HepG2 (cell line): Measurements from ENCODE around the gene TSGA10. TPM values are rescaled to one million over a fixed set of nuclear protein-coding genes. Genes with fewer than 3 reads are reported as not detected.

Experiments
- ATAD3A ChIP-seq: sonication (generic); formaldehyde crosslinking; IDR thresholded peaks from 2 replicates; pipeline ENCODE4 v1.4.0; 2020; ENCODE audit warnings: missing genetic modification reagents
- BORCS8-MEF2B ChIP-seq: sonication (generic); formaldehyde crosslinking; IDR thresholded peaks from 2 replicates; pipeline ENCODE4 v1.8.0; 2022; ENCODE audit warnings: mild to moderate bottlenecking, missing genetic modification reagents
- CHD4 ChIP-seq: fragments of 200-600 bp; sonication (generic); IDR thresholded peaks from 2 replicates; pipeline ENCODE4 v1.7.0; 2017; ENCODE audit warnings: mild to moderate bottlenecking, low read length, borderline replicate concordance
- HDAC2 ChIP-seq: sonication (generic); formaldehyde crosslinking; IDR thresholded peaks from 2 replicates; pipeline ENCODE4 v1.4.0; 2020; ENCODE audit warnings: missing genetic modification reagents
- KDM3A ChIP-seq: IDR thresholded peaks from 2 replicates; pipeline ENCODE4 v1.6.1; 2018; ENCODE audit warnings: low read depth, missing compliant biosample characterization
- NRL ChIP-seq: sonication (generic); formaldehyde crosslinking; IDR thresholded peaks from 2 replicates; pipeline ENCODE4 v1.5.0; 2020; ENCODE audit warnings: missing genetic modification reagents, mild to moderate bottlenecking, moderate library complexity, borderline replicate concordance
- SOX5 ChIP-seq: IDR thresholded peaks from 2 replicates; pipeline ENCODE4 v1.6.1; 2016; ENCODE audit warnings: borderline replicate concordance
- TCF7L2 ChIP-seq: IDR thresholded peaks from 2 replicates; pipeline ENCODE4 v1.6.1; 2011; ENCODE audit warnings: mild to moderate bottlenecking, low read depth, low read length, moderate library complexity
- ZBTB38 ChIP-seq: sonication (generic); formaldehyde crosslinking; IDR thresholded peaks from 2 replicates; pipeline ENCODE4 v1.5.1; 2020; ENCODE audit warnings: mild to moderate bottlenecking, missing genetic modification reagents
- ZNF24 ChIP-seq: fragments of 450-650 bp; IDR thresholded peaks from 2 replicates; pipeline ENCODE4 v1.6.1; 2017; ENCODE audit warnings: antibody characterized with exemption, mild to moderate bottlenecking
- ZNF432 ChIP-seq: sonication (generic); formaldehyde crosslinking; IDR thresholded peaks from 2 replicates; pipeline ENCODE4 v1.5.0; 2020; ENCODE audit warnings: missing genetic modification reagents, mild to moderate bottlenecking, borderline replicate concordance
- ZNF563 ChIP-seq: sonication (generic); formaldehyde crosslinking; IDR thresholded peaks from 2 replicates; pipeline ENCODE4 v1.8.0; 2022; ENCODE audit warnings: mild to moderate bottlenecking, moderate library complexity, missing genetic modification reagents
- ZNF772 ChIP-seq: sonication (generic); formaldehyde crosslinking; IDR thresholded peaks from 2 replicates; pipeline ENCODE4 v1.5.0; 2020; ENCODE audit warnings: mild to moderate bottlenecking, missing genetic modification reagents
- ZZZ3 ChIP-seq: sonication (generic); formaldehyde crosslinking; IDR thresholded peaks from 2 replicates; pipeline ENCODE4 v1.4.0; 2020; ENCODE audit warnings: missing genetic modification reagents, mild to moderate bottlenecking, borderline replicate concordance
- polyA plus RNA-seq, 8 experiments: library from polyadenylated mRNA; depleted of rRNA in 3 of 8; stranded (reverse) in 7 of 8; unstranded in 1 of 8; fragments of >200 nt; fragmentation: Illumina TruSeq in 4 of 8; extraction: Trizol in 4 of 8; gene quantifications; 2 replicates each; pipeline versions ENCODE4 v1.2.1 to v1.2.3, GENCODE V29; 2011 to 2016; ENCODE audit warnings: low read depth in 4 of 8, missing spikeins in 1 of 8, mixed read lengths in 1 of 8; ENCODE audit not compliant: insufficient read depth in 1 of 8
- total RNA-seq, 5 experiments: library from RNA; depleted of rRNA; stranded (reverse); fragments of >200 nt; fragmentation: Illumina TruSeq; extraction: Trizol; gene quantifications; 2 replicates each; pipeline ENCODE4 v1.2.3, GENCODE V29; 2016; ENCODE audit warnings: low read depth in 1 of 5
- TF ChIP-seq, protein P1 (sequence below): sonication (generic); formaldehyde crosslinking; IDR thresholded peaks from 2 replicates; pipeline ENCODE4 v1.9.0; 2021; ENCODE audit warnings: missing genetic modification reagents, borderline replicate concordance
- TF ChIP-seq, protein P2 (sequence below): sonication (generic); formaldehyde crosslinking; IDR thresholded peaks from 2 replicates; pipeline ENCODE4 v1.5.0; 2020; ENCODE audit warnings: mild to moderate bottlenecking, missing genetic modification reagents
- TF ChIP-seq, protein P3 (sequence below): sonication (generic); formaldehyde crosslinking; IDR thresholded peaks from 2 replicates; pipeline ENCODE4 v1.9.0; 2021; ENCODE audit warnings: mild to moderate bottlenecking, missing genetic modification reagents

TSGA10 gene
- total and polyA plus RNA-seq, 2 of the 13 experiments (the other 11 are each of a cell fraction or from before 2014, with no cell fraction given): 4.7 to 13.1 TPM

DNA sequence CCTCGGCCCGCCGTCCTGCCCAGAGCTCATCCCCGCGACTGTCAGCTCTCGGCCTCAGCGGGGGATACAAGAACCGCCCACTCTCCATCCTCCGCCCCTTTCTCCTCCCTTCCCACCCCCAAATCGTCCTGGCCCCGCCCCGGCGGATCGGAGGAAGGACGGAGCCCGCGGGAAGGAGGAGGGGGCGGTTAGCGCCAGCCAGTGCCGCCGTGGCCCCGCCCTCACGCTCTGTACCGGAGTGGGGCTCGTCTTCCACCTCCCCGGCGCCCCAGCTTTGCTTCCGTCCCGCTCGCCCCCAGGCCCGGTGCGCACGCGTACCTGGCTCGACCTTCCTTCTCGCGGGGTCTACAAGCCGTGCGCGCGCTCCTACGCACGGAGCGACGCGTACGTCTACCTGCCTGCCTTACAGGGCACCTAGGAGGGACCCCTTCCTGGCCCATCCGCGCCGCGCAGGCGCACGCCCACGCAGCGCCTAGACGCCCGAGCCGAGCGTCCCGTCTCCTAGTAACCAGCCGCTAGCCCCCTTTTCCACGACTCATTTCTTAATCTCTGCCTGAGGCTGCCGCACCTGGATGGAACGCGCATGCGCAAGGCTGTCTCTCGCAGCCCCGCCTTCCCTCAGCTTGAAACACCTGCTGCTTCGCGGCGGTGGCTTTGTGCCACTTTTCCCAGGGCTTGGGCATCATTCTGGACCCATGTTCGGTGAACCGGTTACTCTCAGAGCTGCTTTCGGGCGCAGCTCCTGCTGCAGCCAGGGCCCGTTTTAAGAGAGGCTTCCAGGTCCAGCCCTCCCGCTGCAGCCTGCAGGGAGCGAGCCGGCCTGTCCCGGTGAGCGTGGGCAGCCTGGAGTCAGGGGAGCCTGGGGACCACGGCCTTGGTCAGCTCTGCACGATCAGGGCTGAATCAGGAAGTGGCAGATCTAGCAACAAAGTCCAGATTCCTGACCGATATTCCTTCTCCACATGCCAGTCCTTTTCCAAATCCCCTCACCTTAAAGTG, 13.3 kb downstream of the TSGA10 start, which contains the start of gene C2orf15 (continued):
- peak; percentile 88 for TF ChIP-seq ZNF772 (CRISPR knock-in tag)
- peak; percentile 59 for TF ChIP-seq KDM3A (CRISPR knock-in tag)
- peak; percentile 88 for TF ChIP-seq ZNF563 (CRISPR knock-in tag)
- peak; percentile 57; the same call in 1 of the 2 replicates for TF ChIP-seq BORCS8-MEF2B (CRISPR knock-in tag)
- TF ChIP-seq ATAD3A (CRISPR knock-in tag): no peak
- peak; percentile 28; the same call in 1 of the 2 replicates for TF ChIP-seq SOX5 (CRISPR knock-in tag)
- TF ChIP-seq ZZZ3 (CRISPR knock-in tag): peak; percentile 47; the same call in 1 of the 2 replicates
- TF ChIP-seq, protein P1, sequence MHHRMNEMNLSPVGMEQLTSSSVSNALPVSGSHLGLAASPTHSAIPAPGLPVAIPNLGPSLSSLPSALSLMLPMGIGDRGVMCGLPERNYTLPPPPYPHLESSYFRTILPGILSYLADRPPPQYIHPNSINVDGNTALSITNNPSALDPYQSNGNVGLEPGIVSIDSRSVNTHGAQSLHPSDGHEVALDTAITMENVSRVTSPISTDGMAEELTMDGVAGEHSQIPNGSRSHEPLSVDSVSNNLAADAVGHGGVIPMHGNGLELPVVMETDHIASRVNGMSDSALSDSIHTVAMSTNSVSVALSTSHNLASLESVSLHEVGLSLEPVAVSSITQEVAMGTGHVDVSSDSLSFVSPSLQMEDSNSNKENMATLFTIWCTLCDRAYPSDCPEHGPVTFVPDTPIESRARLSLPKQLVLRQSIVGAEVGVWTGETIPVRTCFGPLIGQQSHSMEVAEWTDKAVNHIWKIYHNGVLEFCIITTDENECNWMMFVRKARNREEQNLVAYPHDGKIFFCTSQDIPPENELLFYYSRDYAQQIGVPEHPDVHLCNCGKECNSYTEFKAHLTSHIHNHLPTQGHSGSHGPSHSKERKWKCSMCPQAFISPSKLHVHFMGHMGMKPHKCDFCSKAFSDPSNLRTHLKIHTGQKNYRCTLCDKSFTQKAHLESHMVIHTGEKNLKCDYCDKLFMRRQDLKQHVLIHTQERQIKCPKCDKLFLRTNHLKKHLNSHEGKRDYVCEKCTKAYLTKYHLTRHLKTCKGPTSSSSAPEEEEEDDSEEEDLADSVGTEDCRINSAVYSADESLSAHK (CRISPR knock-in tag): no peak
- TF ChIP-seq, protein P2, sequence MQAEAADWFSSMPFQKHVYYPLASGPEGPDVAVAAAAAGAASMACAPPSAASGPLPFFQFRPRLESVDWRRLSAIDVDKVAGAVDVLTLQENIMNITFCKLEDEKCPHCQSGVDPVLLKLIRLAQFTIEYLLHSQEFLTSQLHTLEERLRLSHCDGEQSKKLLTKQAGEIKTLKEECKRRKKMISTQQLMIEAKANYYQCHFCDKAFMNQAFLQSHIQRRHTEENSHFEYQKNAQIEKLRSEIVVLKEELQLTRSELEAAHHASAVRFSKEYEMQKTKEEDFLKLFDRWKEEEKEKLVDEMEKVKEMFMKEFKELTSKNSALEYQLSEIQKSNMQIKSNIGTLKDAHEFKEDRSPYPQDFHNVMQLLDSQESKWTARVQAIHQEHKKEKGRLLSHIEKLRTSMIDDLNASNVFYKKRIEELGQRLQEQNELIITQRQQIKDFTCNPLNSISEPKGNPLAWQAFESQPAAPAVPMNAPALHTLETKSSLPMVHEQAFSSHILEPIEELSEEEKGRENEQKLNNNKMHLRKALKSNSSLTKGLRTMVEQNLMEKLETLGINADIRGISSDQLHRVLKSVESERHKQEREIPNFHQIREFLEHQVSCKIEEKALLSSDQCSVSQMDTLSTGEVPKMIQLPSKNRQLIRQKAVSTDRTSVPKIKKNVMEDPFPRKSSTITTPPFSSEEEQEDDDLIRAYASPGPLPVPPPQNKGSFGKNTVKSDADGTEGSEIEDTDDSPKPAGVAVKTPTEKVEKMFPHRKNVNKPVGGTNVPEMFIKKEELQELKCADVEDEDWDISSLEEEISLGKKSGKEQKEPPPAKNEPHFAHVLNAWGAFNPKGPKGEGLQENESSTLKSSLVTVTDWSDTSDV: 0 out of 2 replicates have a peak, but pooled peaks have one; percentile 43
- TF ChIP-seq TCF7L2: no peak
- peak; percentile 46 for TF ChIP-seq HDAC2
- TF ChIP-seq NRL (CRISPR knock-in tag): 0 out of 2 replicates have a peak, but pooled peaks have one; percentile 80
- no peak for TF ChIP-seq CHD4
- TF ChIP-seq ZNF432 (CRISPR knock-in tag): no peak
- peak; percentile 87 for TF ChIP-seq ZBTB38 (CRISPR knock-in tag)
- TF ChIP-seq, protein P3, sequence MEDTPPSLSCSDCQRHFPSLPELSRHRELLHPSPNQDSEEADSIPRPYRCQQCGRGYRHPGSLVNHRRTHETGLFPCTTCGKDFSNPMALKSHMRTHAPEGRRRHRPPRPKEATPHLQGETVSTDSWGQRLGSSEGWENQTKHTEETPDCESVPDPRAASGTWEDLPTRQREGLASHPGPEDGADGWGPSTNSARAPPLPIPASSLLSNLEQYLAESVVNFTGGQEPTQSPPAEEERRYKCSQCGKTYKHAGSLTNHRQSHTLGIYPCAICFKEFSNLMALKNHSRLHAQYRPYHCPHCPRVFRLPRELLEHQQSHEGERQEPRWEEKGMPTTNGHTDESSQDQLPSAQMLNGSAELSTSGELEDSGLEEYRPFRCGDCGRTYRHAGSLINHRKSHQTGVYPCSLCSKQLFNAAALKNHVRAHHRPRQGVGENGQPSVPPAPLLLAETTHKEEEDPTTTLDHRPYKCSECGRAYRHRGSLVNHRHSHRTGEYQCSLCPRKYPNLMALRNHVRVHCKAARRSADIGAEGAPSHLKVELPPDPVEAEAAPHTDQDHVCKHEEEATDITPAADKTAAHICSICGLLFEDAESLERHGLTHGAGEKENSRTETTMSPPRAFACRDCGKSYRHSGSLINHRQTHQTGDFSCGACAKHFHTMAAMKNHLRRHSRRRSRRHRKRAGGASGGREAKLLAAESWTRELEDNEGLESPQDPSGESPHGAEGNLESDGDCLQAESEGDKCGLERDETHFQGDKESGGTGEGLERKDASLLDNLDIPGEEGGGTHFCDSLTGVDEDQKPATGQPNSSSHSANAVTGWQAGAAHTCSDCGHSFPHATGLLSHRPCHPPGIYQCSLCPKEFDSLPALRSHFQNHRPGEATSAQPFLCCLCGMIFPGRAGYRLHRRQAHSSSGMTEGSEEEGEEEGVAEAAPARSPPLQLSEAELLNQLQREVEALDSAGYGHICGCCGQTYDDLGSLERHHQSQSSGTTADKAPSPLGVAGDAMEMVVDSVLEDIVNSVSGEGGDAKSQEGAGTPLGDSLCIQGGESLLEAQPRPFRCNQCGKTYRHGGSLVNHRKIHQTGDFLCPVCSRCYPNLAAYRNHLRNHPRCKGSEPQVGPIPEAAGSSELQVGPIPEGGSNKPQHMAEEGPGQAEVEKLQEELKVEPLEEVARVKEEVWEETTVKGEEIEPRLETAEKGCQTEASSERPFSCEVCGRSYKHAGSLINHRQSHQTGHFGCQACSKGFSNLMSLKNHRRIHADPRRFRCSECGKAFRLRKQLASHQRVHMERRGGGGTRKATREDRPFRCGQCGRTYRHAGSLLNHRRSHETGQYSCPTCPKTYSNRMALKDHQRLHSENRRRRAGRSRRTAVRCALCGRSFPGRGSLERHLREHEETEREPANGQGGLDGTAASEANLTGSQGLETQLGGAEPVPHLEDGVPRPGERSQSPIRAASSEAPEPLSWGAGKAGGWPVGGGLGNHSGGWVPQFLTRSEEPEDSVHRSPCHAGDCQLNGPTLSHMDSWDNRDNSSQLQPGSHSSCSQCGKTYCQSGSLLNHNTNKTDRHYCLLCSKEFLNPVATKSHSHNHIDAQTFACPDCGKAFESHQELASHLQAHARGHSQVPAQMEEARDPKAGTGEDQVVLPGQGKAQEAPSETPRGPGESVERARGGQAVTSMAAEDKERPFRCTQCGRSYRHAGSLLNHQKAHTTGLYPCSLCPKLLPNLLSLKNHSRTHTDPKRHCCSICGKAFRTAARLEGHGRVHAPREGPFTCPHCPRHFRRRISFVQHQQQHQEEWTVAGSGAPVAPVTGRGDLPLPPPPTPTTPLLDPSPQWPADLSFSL (CRISPR knock-in tag): no peak
- TF ChIP-seq ZNF24: no peak
